Skin epidermis (tissue), 12 donors: ENCODE results near the gene TUBGCP5.
"Not testable (repeated sequence)": the region's sequence is repeated elsewhere in the genome, so short reads cannot be mapped to it uniquely, and the experiment has no call there.

Experiments used
- H3K27ac ChIP-seq, 21 experiments: fragments of 200-600 bp; sonication (generic) in 11 of 21; one replicate each; pipeline ENCODE4 v1.5.0; 2020; ENCODE audit warnings: mild to moderate bottlenecking in 3 of 21, inconsistent platforms in 2 of 21, moderate library complexity in 2 of 21
- H3K4me3 ChIP-seq, 7 experiments: fragments of 200-600 bp; sonication (generic) in 2 of 7; one replicate each; pipeline ENCODE4 v1.5.0; 2020; ENCODE audit warnings: inconsistent platforms in 2 of 7, mild to moderate bottlenecking in 2 of 7, moderate library complexity in 1 of 7

The TUBGCP5 gene

DNA sequence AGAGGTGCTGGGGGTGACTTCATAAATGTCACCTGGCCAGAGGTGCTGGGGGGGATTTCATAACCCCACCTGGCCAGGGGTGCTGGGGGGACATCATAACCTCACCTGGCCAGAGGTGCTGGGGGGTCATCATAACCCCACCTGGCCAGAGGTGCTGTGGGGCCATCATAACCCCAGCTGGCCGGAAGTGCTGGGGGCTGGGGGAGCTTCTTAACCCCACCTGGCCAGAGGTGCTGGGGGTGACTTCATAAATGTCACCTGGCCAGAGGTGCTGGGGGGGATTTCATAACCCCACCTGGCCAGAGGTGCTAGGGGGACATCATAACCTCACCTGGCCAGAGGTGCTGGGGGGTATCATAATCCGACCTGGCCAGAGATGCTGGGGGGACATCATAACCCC lies 4.6 kb upstream of the TUBGCP5 start:
- H3K4me3 ChIP-seq, H3K27ac ChIP-seq: not testable (repeated sequence)

GRCh38 chr15:23043535-23043934 lies 4.2 kb upstream of the TUBGCP5 start:
- H3K4me3 ChIP-seq, H3K27ac ChIP-seq: not testable (repeated sequence)

DNA sequence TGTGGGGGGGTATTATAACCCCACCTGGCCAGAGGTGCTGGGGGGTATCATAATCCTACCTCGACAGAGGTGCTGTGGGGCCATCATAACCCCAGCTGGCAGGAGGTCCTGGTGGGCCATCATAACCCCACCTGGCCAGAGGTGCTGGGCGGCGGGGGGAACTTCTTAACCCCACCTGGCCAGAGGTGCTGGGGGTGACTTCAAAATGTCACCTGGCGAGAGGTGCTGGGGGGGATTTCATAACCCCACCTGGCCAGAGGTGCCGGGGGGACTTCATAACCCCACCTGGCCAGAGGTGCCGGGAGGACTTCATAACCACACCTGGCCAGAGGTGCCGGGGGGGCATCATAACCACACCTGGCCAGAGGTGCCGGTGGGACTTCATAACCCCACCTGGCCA lies 2.4 kb upstream of the TUBGCP5 start:
- H3K27ac ChIP-seq, H3K4me3 ChIP-seq: not testable (repeated sequence)

- peak overlapping the region; percentile 68 to 85 (median 81) for H3K4me3 ChIP-seq
- H3K27ac ChIP-seq = peak overlapping the region; percentile 16 to 95 (median 87)
Measured at GRCh38 chr15:23039917-23040281, 530 bp upstream of the TUBGCP5 start.

GRCh38 chr15:23038726-23039142 lies 635 bp downstream of the TUBGCP5 start:
- H3K4me3 ChIP-seq = peak overlapping the region; percentile 68 to 85 (median 81)
- H3K27ac ChIP-seq = peak overlapping the region; percentile 65 to 95 (median 87)

DNA sequence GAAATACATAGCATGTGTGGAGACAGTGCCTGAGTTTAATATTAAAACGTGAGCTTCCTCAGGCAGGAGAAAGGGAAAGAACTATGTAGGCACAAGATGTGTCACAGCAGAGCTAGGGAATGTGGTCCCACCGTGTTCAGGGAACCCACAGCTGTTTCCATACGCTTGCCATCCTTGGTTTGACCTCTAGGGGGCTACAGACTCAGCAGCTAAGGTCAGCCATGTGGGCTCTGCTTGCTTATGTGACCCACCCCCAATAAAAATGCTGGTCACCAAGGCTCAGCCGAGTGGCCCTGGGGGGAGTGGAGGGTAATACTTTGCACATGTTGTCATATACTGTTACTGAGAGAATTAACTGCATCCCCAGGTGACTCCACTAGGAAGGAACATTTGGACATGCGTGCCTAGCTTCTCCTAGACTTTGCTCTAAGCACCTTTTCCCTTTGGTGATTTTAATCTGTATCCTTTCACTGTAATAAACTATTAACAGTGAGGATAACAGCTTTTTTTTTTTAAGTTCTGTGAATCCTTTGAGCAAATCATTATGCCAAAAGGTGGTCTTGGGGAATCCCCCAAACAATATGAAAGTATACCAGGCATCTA lies 3.3 kb downstream of the TUBGCP5 start:
- Histone ChIP-seq H3K4me3 (no peak overlapping the region), H3K27ac (no peak overlapping the region)

GRCh38 chr15:23033979-23034378 lies 5.4 kb downstream of the TUBGCP5 start:
- Histone ChIP-seq H3K4me3 (no peak overlapping the region), H3K27ac (no peak overlapping the region)

DNA sequence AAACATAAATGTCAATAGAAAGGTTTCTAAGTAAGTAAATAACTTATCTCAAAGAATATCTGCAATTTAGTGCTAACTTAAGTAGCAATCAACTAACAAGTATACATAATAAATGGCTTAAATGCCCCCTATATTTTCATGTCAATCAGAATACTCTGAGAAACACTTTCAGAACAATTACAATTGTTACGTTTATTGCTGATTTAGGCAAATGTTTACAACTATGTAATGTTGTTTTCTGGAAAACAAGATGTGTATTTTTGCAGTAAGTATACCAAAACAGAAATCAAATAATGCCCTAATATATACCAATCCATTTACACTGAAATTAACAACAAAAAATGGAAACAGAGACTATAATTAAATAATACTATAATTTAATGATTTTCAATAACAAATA lies 13.2 kb downstream of the TUBGCP5 start:
- Histone ChIP-seq H3K27ac (no peak overlapping the region), H3K4me3 (no peak overlapping the region)

- no peak overlapping the region for H3K4me3 ChIP-seq
Measured at GRCh38 chr15:23022156-23022555, 17.2 kb downstream of the TUBGCP5 start.

GRCh38 chr15:23014394-23015000 lies 24.9 kb downstream of the TUBGCP5 start:
- H3K4me3 ChIP-seq = no peak overlapping the region
- H3K27ac ChIP-seq = no peak overlapping the region

More at GRCh38 chr15:23022156-23022555, 17.2 kb downstream of the TUBGCP5 start:
- no peak overlapping the region for H3K27ac ChIP-seq

- H3K27ac ChIP-seq = no peak overlapping the region
- no peak overlapping the region for H3K4me3 ChIP-seq
Measured at GRCh38 chr15:23013681-23014080, 25.7 kb downstream of the TUBGCP5 start.

- H3K27ac ChIP-seq, H3K4me3 ChIP-seq: not testable (repeated sequence)
Measured at GRCh38 chr15:23012616-23013015, 26.8 kb downstream of the TUBGCP5 start.

DNA sequence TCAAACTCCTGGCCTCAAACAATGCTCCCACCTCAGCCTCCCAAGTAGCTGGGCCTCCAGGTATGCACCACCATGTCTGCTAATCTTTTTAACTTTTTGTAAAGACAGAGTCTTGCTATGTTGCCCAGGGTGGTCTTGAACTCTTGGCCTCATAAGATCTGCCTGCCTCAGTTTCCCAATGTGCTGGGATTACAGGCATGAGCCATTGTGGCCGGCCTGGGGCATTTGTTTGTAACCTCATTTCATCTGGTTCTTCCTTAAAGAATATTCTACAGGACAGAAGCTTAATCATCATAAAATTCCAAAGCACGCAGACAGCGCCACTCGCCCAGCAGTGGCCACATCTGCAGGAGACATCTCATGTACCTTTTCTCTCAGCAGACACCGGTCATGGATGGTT lies 35.6 kb downstream of the TUBGCP5 start:
- no peak overlapping the region for H3K4me3 ChIP-seq
- H3K27ac ChIP-seq = no peak overlapping the region

DNA sequence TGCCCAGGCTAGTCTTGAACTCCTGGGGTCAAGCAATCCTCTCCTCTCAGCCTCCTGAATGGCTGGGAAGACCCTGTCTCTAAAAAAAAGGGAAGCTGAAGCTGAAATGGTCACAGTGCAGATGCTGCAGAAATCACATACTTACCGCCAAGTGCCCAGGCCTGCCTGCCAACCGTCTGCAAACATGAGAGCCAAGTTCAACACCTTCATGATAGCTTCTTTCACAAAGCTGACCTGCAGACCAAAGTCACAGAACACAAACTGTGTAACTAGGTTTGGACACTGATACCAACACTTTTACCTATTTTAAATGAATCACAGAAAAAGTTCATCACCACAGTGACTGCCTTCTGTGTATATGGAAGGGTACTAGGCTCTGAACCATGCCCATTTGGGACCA lies 36.4 kb downstream of the TUBGCP5 start:
- Histone ChIP-seq H3K27ac (no peak overlapping the region), H3K4me3 (no peak overlapping the region)

DNA sequence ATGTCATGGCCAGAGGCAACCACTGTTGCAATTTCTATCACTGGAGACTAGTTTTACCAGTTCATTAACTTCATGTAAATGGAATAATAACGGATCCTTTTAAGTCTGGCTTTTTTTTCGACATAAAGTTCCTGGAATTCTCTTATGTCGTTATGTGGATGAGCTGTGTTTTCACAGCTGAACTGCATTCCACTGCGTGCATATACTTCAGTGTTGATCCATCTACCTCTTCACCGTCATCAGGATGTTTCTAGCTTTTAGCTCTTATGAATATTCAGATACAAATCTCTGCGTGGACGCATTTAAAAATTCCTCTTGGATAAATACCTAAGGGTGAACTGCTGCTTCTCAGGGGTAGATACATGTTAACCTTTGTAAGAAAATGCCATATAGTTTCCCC lies 43.6 kb downstream of the TUBGCP5 start:
- no peak overlapping the region for H3K27ac ChIP-seq

DNA sequence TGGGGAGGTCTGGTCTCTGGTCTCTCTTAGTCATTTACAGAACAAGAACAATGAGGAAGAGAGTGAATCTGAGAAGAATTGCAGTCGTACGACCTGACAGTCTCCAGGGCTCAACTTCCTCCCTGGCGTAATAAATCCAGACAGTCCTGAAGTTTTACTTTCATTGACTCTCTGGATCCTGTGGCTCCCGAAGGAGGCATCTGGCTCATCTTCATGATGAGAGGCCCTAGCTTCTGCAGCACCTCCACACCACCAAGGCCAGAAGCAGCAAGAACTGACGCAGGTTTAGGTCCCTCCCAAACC lies 47.4 kb downstream of the TUBGCP5 start:
- no peak overlapping the region for H3K27ac ChIP-seq
- H3K4me3 ChIP-seq = no peak overlapping the region

More for the DNA sequence above, 43.6 kb downstream of the TUBGCP5 start:
- no peak overlapping the region for H3K4me3 ChIP-seq

GRCh38 chr15:22989576-22990477 lies 49.5 kb downstream of the TUBGCP5 start:
- H3K27ac ChIP-seq = no peak overlapping the region
- H3K4me3 ChIP-seq = no peak overlapping the region

GRCh38 chr15:22988811-22989210 lies 50.6 kb downstream of the TUBGCP5 start:
- Histone ChIP-seq H3K27ac (no peak overlapping the region), H3K4me3 (no peak overlapping the region)

DNA sequence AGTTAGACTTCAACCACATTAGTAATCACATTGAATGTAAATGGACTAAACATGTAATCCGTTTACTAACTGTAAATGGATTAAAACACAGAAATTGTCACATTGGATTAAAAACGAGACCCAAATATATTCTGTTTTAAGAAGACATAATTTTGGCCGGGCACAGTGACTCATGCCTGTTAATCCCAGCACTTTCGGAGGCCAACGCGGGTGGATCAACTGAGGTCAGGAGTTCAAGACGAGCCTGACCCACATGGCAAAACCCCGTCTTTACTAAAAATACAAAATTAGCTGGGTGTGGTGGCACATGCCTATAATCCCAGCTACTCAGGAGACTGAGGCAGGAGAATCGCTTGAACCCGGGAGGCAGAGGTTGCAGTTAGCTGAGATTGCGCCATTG lies 57.4 kb downstream of the TUBGCP5 start:
- H3K27ac ChIP-seq, H3K4me3 ChIP-seq: not testable (repeated sequence)

DNA sequence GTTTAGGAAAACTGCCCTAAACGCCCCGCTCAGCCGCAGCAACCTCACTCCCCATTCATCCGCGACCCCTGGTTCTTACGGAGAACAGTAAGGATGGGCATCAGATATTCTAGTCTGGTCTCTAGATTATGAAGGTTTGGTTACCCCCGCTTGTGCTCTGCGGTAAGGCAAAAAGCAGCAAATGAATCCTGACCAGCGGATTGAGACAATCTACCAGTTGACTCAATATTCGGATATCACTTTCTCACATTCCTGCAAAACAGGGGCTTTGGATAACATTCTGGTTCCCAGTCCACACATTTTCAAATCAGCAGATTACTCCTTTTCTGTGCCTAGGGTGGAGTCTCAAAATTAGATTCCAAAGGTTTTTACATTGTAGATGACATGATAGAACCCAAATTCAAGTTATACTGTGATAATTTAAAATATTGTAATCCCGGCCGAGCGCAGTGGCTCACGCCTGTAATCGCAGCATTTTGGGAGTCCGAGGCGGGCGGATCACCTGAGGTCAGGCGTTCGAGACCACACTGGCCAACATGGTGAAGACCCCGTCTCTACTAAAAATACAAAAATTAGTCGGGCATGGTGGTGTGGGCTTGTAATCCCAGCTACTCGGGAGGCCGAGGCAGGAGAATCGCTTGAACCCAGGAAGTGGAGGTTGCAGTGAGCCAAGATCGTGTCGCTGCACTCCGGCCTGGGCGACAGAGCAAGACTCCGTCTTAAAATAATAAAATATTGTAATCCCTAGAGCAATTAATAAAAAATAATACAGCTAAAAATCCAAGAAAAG lies 58.1 kb downstream of the TUBGCP5 start:
- H3K4me3 ChIP-seq = peak overlapping the region; percentile 57 to 88 (median 82)
- peak overlapping the region in 15 of 21 experiments; percentile 72 to 97 (median 92) for H3K27ac ChIP-seq
